Upper lobe of left lung (tissue), 4 donors: ENCODE data around the gene ALLC.

Experiments used
- POLR2A ChIP-seq, 4 donors: fragments of 450-650 bp; IDR thresholded peaks; one replicate each; pipeline ENCODE4 v1.5.1; 2016 to 2017; ENCODE audit warnings: antibody characterized with exemption in 4 of 4, mild to moderate bottlenecking in 2 of 4
- POLR2AphosphoS5 ChIP-seq, 2 donors: sonication (generic); formaldehyde crosslinking; IDR thresholded peaks; one replicate each; pipeline ENCODE4 v1.5.1; 2017; ENCODE audit warnings: antibody characterized with exemption in 2 of 2

- TF ChIP-seq POLR2A (IDR thresholded peaks at IDR 0.05) = no peak
- TF ChIP-seq POLR2AphosphoS5 (IDR thresholded peaks at IDR 0.05) = no peak
Observed at GRCh38 chr2:3630631-3631030, 27.4 kb upstream of the ALLC start.
